ENCODE measurements around the gene SEBOX.

The SEBOX gene, protein sequence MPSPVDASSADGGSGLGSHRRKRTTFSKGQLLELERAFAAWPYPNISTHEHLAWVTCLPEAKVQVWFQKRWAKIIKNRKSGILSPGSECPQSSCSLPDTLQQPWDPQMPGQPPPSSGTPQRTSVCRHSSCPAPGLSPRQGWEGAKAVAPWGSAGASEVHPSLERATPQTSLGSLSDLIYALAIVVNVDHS

DNA sequence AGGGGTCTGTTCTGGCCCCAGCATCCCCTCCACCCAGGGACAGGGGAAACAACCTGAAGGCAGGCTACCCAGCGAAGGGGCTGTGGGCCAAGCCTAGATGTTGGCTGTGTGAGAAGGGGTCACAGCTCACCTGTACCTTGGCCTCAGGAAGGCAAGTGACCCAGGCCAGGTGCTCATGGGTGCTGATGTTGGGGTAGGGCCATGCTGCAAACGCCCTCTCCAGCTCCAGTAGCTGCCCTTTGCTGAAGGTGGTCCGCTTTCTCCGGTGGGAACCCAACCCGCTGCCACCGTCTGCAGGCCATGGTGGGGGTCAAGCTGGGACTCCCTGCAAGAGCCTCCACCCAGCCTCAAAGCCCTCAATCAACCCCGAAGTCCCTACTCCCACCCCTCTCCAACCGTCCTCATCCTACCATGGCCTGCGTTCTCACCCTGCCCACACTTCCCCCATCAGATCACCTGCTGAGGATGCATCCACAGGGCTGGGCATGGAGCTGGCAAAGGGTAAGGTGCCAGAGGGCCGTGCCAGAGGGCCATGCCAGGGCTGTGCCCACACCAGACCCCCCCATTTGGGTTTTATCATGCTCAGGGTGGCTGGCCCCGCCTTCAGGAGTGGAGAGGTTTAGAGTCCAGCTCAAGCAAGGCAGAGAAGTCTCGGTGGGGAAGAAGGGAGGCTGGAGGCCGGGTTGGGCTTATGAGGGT lies at the start of gene SEBOX:
Gene SEBOX, minus strand, starts transcription at position 535 of the 699 bp plus-strand sequence. Its CDS starts 48 bp downstream, at position 487.
- Histone ChIP-seq H3K4me3 (ENCODE audit: low read length) (no peak within 1 kb of the TSS), H3K9me2 (replicated peaks; ENCODE audit: control insufficient read depth, low read length) (no peaks in the 10 kb centered on the region), H3K4me1 (ENCODE audit: control insufficient read depth, low read length) (no peaks in the 10 kb centered on the region), H3K9me3 (ENCODE audit: control insufficient read depth, insufficient read depth, low read length) (no peaks in the 10 kb centered on the region), H3K36me3 (ENCODE audit: control insufficient read depth, low read length) (peaks cover 32% of the 10 kb centered on the region), H4K20me1 (ENCODE audit: control insufficient read depth, insufficient read depth, low read depth, low read length) (no peaks in the 10 kb centered on the region), H3K4me2 (ENCODE audit: low read length) (no peak within 1 kb of the TSS), H3K27ac (ENCODE audit: low read depth, low read length) (no peak within 1 kb of the TSS), H3K27me3 (ENCODE audit: control insufficient read depth, low read length) (no peaks in the 10 kb centered on the region), H3K79me2 (ENCODE audit: control insufficient read depth, low read length) (no peaks in the 10 kb centered on the region), H3F3A (ENCODE audit: control insufficient read depth, insufficient read depth) (no peaks in the 10 kb centered on the region)
- TF ChIP-seq EZH2phosphoT487 (IDR thresholded peaks at IDR 0.05; ENCODE audit: borderline replicate concordance, low read length): no peak
- TF ChIP-seq, protein P1, sequence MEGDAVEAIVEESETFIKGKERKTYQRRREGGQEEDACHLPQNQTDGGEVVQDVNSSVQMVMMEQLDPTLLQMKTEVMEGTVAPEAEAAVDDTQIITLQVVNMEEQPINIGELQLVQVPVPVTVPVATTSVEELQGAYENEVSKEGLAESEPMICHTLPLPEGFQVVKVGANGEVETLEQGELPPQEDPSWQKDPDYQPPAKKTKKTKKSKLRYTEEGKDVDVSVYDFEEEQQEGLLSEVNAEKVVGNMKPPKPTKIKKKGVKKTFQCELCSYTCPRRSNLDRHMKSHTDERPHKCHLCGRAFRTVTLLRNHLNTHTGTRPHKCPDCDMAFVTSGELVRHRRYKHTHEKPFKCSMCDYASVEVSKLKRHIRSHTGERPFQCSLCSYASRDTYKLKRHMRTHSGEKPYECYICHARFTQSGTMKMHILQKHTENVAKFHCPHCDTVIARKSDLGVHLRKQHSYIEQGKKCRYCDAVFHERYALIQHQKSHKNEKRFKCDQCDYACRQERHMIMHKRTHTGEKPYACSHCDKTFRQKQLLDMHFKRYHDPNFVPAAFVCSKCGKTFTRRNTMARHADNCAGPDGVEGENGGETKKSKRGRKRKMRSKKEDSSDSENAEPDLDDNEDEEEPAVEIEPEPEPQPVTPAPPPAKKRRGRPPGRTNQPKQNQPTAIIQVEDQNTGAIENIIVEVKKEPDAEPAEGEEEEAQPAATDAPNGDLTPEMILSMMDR (IDR thresholded peaks at IDR 0.05; ENCODE audit: low read depth, low read length, poor library complexity, severe bottlenecking): no peak

GRCh38 chr17:28413804-28414203 lies 48.8 kb upstream of the SEBOX start:
- no peaks in the 10 kb centered on the region for H4K20me1 ChIP-seq (ENCODE audit: control insufficient read depth, insufficient read depth, low read depth, low read length)
- no peaks in the 10 kb centered on the region for H3K4me1 ChIP-seq (ENCODE audit: control insufficient read depth, low read length)
- peaks cover 25% of the 10 kb centered on the region for H3K27me3 ChIP-seq (ENCODE audit: control insufficient read depth, low read length)
- H3F3A ChIP-seq (ENCODE audit: control insufficient read depth, insufficient read depth): no peaks in the 10 kb centered on the region
- H3K27ac ChIP-seq (ENCODE audit: low read depth, low read length): no peak overlapping the region
- no peak overlapping the region for H3K4me2 ChIP-seq (ENCODE audit: low read length)
- no peaks in the 10 kb centered on the region for H3K9me3 ChIP-seq (ENCODE audit: control insufficient read depth, insufficient read depth, low read length)
- no peak for TF ChIP-seq EZH2phosphoT487 (IDR thresholded peaks at IDR 0.05; ENCODE audit: borderline replicate concordance, low read length)
- TF ChIP-seq, protein P1 (IDR thresholded peaks at IDR 0.05; ENCODE audit: low read depth, low read length, poor library complexity, severe bottlenecking): no peak
- H3K9me2 ChIP-seq (replicated peaks; ENCODE audit: control insufficient read depth, low read length): no peaks in the 10 kb centered on the region
- no peaks in the 10 kb centered on the region for H3K79me2 ChIP-seq (ENCODE audit: control insufficient read depth, low read length)
- H3K36me3 ChIP-seq (ENCODE audit: control insufficient read depth, low read length): no peaks in the 10 kb centered on the region
- no peak overlapping the region for H3K4me3 ChIP-seq (ENCODE audit: low read length)

DNA sequence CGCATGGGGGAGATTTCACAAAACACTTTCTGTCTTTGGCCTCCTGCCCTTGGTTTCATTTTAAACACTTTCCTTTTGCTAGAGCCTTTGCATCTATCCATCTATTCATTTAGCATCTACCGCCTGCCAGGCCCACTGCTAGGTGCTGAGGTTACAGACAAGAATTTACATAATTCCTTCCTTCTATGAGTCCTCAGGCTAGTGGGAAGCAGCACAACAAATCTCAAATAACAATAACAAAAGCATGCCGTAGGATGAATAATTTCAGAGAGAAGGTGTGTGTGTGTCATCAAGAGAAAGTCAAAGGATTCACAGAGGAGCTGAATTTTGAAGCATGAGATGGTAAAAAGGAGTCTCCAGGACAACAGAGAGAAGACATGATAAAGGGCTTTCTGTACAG lies 47.1 kb upstream of the SEBOX start:
- TF ChIP-seq EZH2phosphoT487 (IDR thresholded peaks at IDR 0.05; ENCODE audit: borderline replicate concordance, low read length): no peak
- Histone ChIP-seq H3K27ac (ENCODE audit: low read depth, low read length) (no peak overlapping the region), H3F3A (ENCODE audit: control insufficient read depth, insufficient read depth) (no peaks in the 10 kb centered on the region), H3K27me3 (ENCODE audit: control insufficient read depth, low read length) (peaks cover 29% of the 10 kb centered on the region), H3K4me3 (ENCODE audit: low read length) (no peak overlapping the region), H3K9me3 (ENCODE audit: control insufficient read depth, insufficient read depth, low read length) (no peaks in the 10 kb centered on the region), H3K4me1 (ENCODE audit: control insufficient read depth, low read length) (no peaks in the 10 kb centered on the region), H3K4me2 (ENCODE audit: low read length) (no peak overlapping the region), H3K36me3 (ENCODE audit: control insufficient read depth, low read length) (no peaks in the 10 kb centered on the region), H3K9me2 (replicated peaks; ENCODE audit: control insufficient read depth, low read length) (no peaks in the 10 kb centered on the region), H3K79me2 (ENCODE audit: control insufficient read depth, low read length) (no peaks in the 10 kb centered on the region), H4K20me1 (ENCODE audit: control insufficient read depth, insufficient read depth, low read depth, low read length) (no peaks in the 10 kb centered on the region)

- H3K4me1 ChIP-seq (ENCODE audit: control insufficient read depth, low read length): peaks cover 21% of the 10 kb centered on the region
- H3K9me2 ChIP-seq (replicated peaks; ENCODE audit: control insufficient read depth, low read length): no peaks in the 10 kb centered on the region
- H3K36me3 ChIP-seq (ENCODE audit: control insufficient read depth, low read length): no peaks in the 10 kb centered on the region
- H3K27me3 ChIP-seq (ENCODE audit: control insufficient read depth, low read length): peaks cover 24% of the 10 kb centered on the region
- H3K79me2 ChIP-seq (ENCODE audit: control insufficient read depth, low read length): no peaks in the 10 kb centered on the region
- H4K20me1 ChIP-seq (ENCODE audit: control insufficient read depth, insufficient read depth, low read depth, low read length): no peaks in the 10 kb centered on the region
- TF ChIP-seq EZH2phosphoT487 (IDR thresholded peaks at IDR 0.05; ENCODE audit: borderline replicate concordance, low read length): no peak
- TF ChIP-seq, protein P1 (IDR thresholded peaks at IDR 0.05; ENCODE audit: low read depth, low read length, poor library complexity, severe bottlenecking): no peak
- no peak overlapping the region for H3K4me2 ChIP-seq (ENCODE audit: low read length)
- H3K27ac ChIP-seq (ENCODE audit: low read depth, low read length): no peak overlapping the region
- H3F3A ChIP-seq (ENCODE audit: control insufficient read depth, insufficient read depth): no peaks in the 10 kb centered on the region
- H3K9me3 ChIP-seq (ENCODE audit: control insufficient read depth, insufficient read depth, low read length): no peaks in the 10 kb centered on the region
- no peak overlapping the region for H3K4me3 ChIP-seq (ENCODE audit: low read length)
Observed at GRCh38 chr17:28407974-28408306, 42.9 kb upstream of the SEBOX start.

Data from DOHH2 (cell line).